ENCODE measurements around the gene ABCC6.

Gene ABCC6

GRCh38 chr16:16140537-16140936 lies 82.8 kb downstream of the ABCC6 start:
- DNase-seq: no peak

- DNase-seq: no peak
These were observed 83.5 kb downstream of the ABCC6 start for GRCh38 chr16:16139806-16140205.

DNA sequence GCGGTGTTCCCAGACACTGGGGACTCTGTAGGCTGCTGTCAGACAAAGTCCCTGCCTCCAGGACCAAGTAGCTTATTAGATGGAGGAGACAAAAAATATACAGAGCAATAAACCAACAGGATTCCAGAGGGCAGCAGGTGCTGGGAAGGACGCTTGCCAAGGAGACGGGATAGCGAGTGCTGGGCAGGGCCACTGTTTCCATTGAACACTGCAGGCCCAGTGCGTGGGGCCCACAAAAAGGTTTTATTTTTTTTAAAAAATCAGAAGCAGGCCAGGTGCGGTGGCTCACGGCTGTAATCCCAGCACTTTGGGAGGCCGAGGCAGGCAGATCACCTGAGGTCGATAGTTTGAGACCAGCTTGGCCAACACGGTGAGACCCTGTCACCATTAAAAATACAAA lies 84.2 kb downstream of the ABCC6 start:
- DNase-seq: no peak

DNA sequence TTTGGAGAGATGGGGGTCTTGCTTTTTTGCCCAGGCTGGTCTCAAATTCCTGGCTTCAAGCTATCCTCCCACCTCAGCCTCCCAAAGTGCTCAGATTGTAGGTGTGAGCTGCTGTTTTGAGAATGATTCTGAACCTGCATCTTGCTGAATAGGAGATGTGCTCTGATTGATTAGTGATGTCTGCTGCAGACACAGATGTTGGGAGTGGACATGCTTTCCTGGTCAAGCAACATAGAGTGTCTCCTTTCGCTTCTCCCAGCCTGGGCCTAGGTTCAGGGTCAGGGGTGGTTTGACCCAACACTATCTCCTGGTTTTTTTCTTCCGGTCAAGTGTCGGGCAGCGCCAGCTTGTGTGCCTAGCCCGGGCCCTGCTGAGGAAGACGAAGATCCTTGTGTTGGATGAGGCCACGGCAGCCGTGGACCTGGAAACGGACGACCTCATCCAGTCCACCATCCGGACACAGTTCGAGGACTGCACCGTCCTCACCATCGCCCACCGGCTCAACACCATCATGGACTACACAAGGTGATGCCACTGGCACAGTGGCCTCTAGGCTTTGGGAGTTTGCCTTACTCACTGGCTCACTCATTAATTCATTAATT lies 85.2 kb downstream of the ABCC6 start:
- DNase-seq: no peak

DNA sequence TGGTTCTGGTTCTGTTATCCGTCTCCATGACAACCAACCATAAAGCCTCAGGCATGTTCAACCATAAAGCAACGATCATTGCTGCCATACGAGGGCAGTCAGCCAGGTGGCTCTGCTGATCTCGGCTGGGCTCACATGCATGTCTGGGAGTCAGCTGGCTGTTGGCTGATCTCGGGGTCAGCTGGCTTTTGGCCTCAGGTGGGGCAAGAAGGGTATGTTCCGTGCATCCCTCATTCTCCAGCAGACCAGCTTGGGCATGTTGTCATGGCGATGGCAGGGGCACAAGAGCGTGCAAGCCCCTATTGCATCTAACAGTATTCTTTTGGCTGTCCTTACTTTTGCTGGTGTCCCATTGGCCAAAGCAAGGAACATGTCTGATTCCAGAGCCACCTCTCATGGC lies 86.2 kb downstream of the ABCC6 start:
- no peak for DNase-seq

GRCh38 chr16:16136588-16136987 lies 86.7 kb downstream of the ABCC6 start:
- DNase-seq: no peak

DNA sequence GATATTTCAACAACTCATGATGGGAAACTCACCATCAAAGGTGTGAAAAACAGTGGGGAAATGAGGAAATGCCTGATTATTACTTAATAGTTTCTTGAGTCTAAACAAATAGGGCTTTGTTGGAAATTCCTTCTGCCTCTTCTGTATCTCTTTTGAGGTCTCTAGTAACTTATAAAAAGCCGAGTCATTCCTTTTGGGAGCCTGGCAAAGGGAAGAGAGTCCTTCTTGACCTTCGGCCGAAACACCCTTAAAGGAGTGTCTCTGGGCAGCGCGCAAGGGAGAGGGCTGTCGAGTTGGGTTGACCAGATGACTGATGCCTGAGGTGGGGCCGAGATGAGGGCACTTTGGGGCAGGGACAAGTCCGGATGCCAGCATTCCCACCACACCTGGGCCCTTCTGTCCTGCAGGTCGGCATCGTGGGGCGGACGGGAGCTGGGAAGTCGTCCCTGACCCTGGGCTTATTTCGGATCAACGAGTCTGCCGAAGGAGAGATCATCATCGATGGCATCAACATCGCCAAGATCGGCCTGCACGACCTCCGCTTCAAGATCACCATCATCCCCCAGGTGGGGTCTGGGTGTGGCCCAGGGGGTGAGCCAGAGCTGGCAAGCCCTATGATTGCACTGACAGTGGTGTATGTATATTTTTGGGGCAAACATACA lies 89.2 kb downstream of the ABCC6 start:
- no peak for DNase-seq

GRCh38 chr16:16131659-16132058 lies 91.6 kb downstream of the ABCC6 start:
- DNase-seq: no peak

DNA sequence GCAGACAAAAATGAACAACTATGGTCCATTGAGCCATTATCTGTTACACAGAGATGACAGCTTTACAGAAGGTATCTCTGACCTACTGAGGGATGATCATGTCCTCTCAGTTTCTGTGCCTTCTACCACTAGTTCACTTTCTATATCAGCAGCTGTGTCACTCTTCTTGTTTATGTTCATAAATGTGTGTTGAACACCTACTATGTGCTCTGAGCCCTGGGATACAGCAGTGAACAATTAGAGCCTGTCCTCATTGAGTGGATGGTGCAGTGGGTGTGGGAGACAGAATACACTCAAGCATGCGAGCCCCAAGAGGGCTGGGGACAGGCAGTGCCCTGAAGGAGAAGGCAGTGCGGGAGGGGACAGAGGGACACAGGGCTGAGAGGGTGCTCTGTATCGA lies 92.1 kb downstream of the ABCC6 start:
- DNase-seq: no peak

DNA sequence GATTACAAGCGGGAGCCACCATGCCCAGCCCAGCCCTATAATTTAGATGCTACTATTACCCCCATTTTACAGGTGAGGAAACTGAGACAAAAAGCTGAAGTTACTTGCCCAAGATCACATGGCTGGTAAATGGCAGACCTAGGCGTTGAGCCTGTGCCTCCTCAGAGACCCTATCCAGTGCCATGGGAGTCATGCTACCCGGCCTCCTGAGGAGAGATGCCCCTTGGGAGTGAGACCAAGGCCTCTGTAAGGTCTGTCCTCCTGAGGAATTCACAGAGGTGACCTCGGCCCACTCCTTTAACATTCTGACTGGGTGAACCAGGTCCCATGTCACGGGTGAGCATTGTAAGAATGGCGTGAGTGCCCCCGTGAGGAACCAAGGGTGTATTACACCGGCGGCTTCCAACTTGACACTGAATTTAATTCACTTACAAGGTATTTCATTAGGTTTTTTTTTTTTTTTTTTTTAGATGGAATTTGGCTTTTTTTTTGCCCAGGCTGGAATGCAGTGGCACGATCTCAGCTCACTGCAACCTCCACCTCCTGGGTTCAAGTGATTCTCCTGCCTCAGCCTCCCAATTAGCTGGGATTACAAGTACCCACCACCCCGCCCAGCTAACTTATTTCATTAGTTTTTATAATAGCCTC lies 95.7 kb downstream of the ABCC6 start:
- peak; percentile 72 to 80 (median 77) for DNase-seq

GRCh38 chr16:16126896-16127295 lies 96.4 kb downstream of the ABCC6 start:
- no peak for DNase-seq

- DNase-seq: no peak
These were observed 98.3 kb downstream of the ABCC6 start for GRCh38 chr16:16124974-16125373.

GRCh38 chr16:16124438-16124837 lies 98.9 kb downstream of the ABCC6 start:
- no peak for DNase-seq

GRCh38 chr16:16122264-16122663 lies 101.0 kb downstream of the ABCC6 start:
- DNase-seq: peak in 1 of 4 experiments; percentile 39

- DNase-seq: no peak
These were observed 102.0 kb downstream of the ABCC6 start for GRCh38 chr16:16121185-16121727.

DNA sequence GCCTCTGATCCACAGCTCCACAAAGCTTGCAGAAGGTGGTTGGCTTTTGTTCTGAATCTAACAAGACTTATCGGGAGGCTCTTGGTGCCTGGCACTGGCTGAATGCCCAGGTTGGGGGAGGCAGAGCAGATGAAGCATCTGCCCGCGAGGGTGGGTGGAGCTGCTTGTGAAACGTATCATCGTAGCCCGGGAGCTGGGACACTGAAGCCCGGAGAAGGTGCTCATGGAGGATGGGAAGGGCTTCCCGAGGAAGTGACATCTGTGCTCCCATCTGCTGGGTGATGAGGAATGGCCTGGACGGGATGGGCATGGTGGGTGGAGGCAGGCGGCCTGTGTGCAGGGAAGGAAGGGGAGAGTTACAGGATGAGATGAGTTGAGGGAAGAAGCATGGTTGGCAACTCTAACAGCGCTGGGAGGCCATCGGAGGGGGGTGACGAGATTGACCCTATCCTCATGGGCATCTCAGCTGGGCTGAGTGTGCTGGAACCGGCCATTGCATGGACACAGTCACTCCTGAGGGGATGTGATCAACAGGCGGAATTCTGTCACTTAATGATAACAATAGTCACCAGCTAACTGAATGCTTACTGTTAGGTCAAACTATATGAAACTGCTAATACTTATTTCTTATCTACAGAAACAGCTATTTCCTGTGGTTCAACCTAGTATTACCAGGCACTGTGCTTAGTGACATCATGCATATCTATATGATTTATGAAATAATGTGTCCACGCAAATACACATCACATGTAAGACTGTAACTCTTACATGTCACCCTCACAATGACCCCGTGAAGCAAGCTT lies 102.7 kb downstream of the ABCC6 start:
- DNase-seq: peak in 2 of 4 experiments; percentile 5 to 31

- DNase-seq: no peak
These were observed 103.3 kb downstream of the ABCC6 start for GRCh38 chr16:16120044-16120381.

DNA sequence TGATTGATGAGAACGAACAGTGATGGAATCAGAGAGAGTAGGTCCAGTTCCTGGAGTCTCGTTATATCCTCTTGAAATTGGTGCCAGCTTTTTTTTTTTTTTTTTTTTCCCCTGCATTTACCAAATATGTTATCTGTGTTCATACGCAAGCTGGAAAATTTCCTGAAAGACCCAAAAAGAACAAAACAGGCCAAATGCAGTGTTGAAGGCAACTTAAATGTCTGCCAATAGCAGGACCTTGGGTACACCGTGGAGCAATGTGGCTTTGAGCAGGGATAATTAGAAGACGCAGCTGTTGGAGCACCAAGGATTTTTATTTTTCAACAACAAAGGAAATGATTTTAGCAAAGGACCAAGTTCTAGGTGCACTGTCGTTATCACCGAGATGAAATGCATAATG lies 105.0 kb downstream of the ABCC6 start:
- no peak for DNase-seq

GRCh38 chr16:16116841-16117240 lies 106.5 kb downstream of the ABCC6 start:
- no peak for DNase-seq

- DNase-seq: no peak
These were observed 110.2 kb downstream of the ABCC6 start for GRCh38 chr16:16113076-16113475.

DNA sequence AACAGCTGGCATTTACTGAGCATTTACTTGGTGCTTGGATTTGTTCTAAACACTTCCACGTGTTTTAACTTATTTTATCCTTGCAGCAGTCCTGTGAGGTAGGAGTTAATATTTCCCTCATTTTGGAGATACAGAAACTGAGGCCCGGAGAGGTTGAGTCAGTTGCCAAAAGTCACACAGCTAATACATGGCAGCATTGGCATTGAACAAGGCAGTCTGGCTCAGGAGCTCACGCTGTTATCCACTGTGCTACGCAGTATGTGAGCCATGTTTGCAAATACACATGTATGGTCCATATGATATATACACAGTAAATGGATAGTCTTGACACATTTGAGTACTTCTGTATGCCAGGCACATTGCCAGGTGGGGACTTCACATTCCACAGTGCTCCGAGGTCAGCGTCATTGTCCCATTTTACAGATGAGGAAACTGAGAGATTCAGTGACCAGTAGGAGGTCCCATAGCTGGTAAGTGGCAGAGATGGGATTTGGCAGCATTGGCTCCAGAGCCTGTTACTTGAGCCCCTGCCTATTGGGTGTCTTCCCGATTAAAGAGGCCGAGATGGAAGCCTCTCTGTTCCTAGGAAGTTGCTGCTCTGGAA lies 110.7 kb downstream of the ABCC6 start:
- no peak for DNase-seq

DNA sequence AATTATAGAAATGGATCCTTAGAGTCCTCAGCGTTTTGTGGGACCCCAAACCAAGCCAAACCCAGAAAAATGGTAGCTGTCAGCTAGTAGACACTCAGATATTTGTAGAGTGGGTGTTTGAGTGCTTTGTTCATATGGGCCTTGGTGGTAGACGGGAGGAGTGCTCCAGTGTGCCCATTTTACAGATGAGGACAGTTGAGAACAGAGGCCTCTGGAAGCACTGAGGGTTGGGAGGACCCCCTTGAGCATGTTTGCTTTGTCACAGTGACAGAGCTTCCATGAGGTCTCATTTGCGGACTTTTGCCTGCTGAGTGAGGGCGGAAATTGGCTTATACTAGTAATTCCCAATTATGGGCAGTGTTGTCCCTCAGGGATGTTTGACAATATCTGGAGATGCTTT lies 111.7 kb downstream of the ABCC6 start:
- DNase-seq: no peak

DNA sequence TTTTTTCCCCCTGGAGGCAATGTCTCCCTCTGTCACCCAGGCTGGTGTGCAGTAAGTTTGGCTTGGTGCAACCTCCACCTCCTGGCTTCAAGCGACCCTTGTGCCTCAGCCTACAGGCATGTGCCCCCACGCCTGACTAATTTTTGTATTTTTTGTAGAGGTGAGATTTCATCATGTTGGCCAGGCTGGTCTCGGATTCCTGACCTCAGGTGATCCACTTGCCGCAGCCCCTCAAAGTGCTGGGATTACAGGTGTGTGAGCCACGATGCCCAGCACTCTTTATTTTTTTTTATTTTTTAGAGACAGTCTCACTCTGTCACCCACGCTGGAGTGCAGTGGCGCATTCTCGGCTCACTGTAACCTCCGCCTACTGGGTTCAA lies 113.2 kb downstream of the ABCC6 start:
- no peak for DNase-seq

Measured in suppressor macrophage (primary cell).